Measurements from ENCODE around the gene GATD1.

The GATD1 gene

DNA sequence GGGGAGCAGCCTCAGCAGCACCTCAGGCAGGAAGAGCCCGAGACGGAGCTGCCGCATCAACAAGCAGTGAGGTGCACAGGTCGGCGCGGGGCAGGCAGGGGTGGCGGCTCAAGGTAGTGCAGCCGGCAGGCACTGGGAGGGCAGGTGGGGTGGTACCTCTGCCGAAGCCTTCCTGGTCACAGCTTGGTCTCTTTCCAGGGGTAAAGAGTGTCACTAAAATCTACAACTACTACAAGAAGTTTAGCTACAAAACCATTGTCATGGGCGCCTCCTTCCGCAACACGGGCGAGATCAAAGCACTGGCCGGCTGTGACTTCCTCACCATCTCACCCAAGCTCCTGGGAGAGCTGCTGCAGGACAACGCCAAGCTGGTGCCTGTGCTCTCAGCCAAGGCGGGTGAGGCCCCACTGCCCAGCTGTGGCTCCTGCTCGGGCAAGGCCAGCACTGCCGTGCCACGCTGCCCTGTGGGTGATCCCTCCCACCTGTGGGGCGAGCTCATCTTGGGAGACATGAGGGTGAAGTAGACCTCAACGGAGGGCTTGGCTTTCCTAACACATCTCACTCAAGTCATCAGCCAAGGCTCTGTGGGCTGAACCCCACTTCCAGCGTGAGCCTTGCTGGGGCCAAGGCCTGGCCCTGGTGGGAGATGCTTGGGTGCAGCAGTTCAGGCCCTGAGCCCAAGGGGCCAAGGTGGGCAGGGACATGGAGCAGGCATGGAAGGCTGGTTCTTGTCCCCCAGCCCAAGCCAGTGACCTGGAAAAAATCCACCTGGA lies 13.6 kb downstream of the GATD1 start:
- H3K27ac ChIP-seq = no peak overlapping the region
- TF ChIP-seq ZFX (IDR thresholded peaks at IDR 0.05) (no peak), CTCF (conservative IDR thresholded peaks at IDR 0.05) (no peak)

DNA sequence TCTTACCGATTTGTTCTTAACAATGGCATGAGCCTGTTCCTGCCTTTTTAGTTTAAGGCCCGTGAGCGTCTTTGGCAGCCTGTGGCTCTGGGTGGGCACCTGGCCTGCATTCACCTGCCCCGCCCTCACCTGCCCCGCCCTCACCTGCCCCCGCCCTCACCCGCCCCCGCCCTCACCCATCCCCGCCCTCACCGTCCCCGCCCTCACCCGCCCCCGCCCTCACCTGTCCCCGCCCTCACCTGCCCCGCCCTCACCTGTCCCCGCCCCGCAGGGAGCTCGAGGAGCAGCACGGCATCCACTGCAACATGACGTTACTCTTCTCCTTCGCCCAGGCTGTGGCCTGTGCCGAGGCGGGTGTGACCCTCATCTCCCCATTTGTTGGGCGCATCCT lies 14.2 kb downstream of the GATD1 start:
- peak overlapping the region; percentile 28; the same call in 1 of the 2 replicates for H3K27ac ChIP-seq
- TF ChIP-seq CTCF (conservative IDR thresholded peaks at IDR 0.05) (no peak), ZFX (IDR thresholded peaks at IDR 0.05) (no peak)

GRCh38 chr11:762421-763072 lies 14.7 kb downstream of the GATD1 start:
- TF ChIP-seq CTCF (conservative IDR thresholded peaks at IDR 0.05) (no peak), ZFX (IDR thresholded peaks at IDR 0.05) (no peak)
- H3K27ac ChIP-seq = peak overlapping the region; percentile 28

DNA sequence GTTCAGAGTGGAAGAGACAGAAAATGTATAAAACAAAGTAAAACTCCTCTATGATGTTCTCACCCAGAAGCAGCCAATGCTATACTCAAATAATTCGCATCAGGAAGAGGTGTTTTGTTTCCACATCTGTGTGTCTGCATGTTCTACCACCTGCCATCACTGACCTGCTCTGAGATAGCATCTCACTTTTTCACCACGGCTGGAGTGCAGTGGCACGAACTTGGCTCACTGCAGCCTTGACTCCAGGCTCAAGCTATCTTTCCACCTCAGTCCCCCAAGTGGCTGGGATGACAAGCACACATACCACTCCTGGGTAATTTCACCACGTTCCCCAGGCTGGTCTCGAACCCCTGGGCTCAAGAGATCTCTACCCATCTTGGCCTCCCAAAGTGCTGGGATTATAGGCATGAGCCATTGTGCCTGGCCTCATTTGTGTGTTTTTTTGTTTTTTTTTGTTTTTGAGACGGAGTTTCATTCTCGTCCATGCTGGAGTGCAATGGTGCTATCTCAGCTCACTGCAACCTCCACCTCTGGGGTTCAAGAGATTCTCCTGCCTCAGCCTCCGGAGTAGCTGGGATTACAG lies 15.7 kb downstream of the GATD1 start:
- TF ChIP-seq CTCF (conservative IDR thresholded peaks at IDR 0.05) = no peak
- TF ChIP-seq ZFX (IDR thresholded peaks at IDR 0.05) = no peak
- no peak overlapping the region for H3K27ac ChIP-seq

DNA sequence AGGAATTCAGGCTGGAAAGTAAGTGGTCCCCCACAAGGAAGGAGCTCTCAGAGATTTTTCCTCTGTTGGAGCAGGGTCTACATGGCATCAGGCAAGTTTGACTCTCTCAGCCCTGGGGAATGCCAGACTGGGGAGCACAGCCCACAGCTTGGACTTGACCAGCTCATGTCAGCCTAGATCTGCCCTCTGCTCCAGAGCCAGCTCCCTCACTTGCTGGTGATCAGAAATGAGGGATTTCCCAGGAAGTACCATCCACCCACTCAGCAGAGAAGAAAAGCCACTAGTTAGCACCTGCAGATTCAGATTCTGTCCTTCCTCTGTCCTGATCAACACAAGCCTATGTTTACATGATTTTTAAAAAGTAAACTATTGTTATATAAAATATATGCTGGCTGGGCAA lies 17.1 kb downstream of the GATD1 start:
- no peak overlapping the region for H3K27ac ChIP-seq
- TF ChIP-seq ZFX (IDR thresholded peaks at IDR 0.05) = no peak
- no peak for TF ChIP-seq CTCF (conservative IDR thresholded peaks at IDR 0.05)

DNA sequence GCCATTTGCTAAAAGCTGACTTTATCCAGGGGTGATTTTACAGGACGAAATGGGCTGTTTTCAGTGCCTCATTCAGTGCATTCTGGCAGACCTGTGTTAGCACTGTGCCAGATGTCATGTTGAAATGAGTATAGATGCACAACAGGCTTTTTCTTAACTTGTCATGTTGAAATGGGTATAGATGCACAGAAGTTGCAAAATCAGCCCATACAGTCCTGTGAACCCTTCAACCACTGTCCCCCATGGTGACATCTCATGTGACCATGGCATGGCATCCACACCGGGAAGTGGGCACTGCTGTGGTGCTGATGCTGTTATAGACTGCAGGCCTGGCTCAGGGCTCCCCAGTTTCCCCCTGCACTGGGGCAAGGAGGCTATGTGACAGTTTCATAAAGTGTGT lies 27.6 kb downstream of the GATD1 start:
- H3K27ac ChIP-seq = no peak overlapping the region
- TF ChIP-seq ZFX (IDR thresholded peaks at IDR 0.05) (no peak), CTCF (conservative IDR thresholded peaks at IDR 0.05) (no peak)

- no peak for TF ChIP-seq ZFX (IDR thresholded peaks at IDR 0.05)
- no peak for TF ChIP-seq CTCF (conservative IDR thresholded peaks at IDR 0.05)
- H3K27ac ChIP-seq = peak overlapping the region; percentile 97
Measured at GRCh38 chr11:748007-748359, 29.3 kb downstream of the GATD1 start.

Data from C4-2B (cell line).